ENCODE measurements around the gene FLT3LG.
"Not testable (repeated sequence)": the region's sequence is repeated elsewhere in the genome, so short reads cannot be mapped to it uniquely, and the experiment has no call there.

Gene FLT3LG

DNA sequence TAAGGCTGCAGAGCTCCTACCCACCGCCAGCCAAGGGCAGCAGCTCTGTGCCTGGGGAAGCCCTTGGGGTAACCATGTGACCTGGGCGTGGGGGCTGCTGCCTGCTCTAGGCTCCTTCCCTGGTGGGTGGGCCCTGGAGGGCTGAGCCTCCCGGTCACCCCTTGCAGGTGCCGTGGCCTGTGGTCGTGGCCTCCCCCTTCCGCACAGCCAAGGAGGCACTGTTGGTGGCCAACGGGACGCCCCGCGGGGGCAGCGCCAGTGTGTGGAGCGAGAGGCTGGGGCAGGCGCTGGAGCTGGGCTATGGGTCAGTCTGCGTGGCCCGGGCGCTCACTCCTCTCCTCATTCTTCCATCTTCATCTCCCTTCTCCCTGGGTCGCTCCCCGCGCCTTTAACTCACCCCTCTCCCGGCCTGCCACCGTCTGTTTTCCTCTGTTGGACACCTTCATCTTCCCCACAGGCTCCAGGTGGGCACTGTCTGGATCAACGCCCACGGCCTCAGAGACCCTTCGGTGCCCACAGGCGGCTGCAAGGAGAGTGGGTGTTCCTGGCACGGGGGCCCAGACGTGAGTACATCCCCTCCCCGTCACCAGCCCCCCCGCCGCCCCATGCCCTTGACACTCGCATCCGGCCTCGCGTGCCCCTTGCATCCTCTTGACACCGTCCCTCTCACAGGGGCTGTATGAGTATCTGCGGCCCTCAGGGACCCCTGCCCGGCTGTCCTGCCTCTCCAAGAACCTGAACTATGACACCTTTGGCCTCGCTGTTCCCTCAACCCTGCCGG lies 9.9 kb upstream of the FLT3LG start:
- DNase-seq, result no peak

DNA sequence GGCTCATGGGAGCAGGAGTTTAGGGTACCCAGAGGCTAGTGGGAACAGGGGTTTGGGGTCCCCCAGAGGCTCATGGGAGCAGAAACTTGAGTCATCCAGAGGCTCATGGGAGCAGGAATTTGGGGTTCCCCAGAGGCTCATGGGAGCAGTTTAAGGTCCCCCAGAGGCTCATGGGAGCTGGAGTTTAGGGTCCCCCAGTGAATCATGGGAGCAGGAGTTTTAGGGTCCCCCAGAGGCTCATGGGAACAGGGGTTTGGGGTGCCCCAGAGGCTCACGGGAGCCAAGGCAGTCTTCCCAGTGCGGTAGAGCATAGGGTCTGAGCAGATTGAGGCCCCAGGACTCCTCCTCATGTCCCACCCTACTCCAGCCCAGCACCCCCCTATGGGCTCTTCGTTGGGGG lies 8.6 kb upstream of the FLT3LG start:
- DNase-seq, result no peak

DNA sequence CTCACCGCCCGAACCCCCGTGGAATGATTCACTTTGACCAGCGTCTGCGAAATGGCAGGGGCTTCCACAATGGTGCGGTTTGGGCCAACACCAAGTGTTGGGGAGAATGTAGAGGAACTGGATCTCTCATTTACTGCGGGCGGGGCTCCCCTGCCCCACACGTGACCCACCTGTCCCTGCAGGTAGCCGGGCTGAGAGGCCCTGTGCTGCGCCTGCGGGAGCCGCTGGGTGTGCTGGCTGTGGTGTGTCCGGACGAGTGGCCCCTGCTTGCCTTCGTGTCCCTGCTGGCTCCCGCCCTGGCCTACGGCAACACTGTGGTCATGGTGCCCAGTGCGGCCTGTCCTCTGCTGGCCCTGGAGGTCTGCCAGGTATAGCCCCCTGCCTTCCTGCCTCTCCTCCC lies 5.8 kb upstream of the FLT3LG start:
- no peak for DNase-seq

DNA sequence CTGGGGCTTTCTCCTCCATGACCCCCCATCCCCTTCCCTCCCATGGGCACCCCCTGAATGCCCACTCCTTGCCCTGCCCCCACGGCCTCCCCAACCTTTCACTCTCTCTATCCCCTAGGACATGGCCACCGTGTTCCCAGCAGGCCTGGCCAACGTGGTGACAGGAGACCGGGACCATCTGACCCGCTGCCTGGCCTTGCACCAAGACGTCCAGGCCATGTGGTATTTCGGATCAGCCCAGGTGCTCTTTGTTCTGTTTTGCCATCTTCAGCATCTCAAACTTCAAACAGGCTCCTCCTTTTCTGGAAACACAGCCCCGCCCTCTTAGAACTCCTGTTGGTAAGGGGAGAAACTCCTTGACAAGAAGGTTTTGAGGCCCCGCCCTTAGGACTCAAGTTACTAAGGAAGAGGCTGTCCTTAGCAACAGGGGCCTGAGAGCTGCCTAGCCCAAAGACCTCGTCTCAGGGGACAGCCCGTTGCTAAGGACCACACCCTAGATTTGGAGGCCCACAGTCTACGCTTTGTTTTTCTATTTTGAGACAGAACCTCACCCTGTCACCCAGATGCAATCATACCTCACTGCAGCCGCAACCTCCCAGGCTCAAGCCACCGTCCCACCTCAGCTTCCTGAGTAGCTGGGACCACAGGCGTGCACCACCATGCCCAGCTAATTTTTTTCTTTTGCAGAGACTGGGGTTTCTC lies 5.1 kb upstream of the FLT3LG start:
- DNase-seq, result peak; percentile 39

DNA sequence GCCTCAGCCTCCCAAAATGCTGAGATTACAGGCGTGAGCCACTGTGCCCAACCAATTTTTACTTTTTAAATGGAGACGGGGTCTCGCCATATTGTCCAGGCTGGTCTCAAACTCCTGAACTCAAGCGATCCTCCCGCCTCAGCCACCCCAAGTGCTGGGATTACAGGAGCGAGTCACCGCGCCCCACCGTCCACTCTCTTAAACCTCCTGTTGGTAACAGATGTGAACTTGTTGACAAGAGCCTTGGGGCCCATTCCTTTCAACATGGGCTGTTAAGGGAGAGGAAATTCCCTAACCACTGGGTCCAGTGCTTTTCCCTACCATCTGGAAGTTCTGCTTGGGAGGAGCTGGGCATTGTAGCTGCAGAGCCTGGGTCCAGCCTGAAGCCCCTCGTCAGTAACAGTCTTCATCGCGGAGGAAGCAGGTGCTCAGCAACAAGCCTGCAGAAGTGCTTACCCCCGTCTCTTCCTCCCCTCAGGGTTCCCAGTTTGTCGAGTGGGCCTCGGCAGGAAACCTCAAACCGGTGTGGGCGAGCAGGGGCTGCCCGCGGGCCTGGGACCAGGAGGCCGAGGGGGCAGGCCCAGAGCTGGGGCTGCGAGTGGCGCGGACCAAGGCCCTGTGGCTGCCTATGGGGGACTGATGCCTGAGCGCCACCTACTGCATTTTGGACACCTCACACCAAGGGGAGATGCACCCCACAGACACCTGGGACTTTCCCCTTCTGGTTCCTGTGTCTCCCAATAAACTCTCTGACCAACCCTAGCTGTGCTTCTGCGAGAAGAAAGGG lies 4.0 kb upstream of the FLT3LG start:
- DNase-seq, result no peak

DNA sequence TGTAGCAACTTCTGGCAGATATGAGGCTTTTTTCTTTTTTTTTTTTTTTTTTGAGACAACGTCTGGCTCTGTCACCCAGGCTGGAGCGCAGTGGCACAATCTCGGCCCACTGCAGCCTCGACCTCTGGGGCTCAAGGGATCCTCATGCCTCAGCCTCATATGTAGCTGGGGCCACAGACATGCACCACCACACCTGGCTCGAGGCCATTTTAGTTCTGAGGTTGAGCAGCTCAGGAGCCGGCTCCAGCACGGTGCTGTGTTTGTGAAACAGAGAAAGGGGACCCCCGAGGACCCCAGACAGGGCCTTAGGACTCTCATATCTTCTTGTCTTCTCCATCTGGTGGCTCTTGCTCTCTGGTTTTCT lies 3.4 kb upstream of the FLT3LG start:
- no peak for DNase-seq

DNA sequence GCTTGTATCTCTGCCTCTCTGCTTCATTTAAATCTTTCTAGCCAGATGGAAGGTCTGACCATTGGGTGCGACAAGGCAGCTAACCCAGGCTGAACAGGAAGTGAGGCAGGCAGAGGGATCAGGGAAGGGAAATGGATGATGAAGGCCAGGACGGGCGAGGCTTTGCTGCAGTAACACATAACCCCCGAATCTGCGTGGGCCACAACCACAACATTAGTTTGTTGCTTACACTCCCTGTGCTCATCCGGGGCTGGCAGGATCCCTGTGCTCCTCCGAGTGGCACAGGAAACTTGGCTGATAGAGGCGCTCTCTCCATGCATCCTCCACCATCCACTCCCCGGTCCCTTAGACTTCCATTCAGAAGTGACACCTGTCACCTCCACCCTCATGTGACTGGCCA lies 1.1 kb upstream of the FLT3LG start:
- DNase-seq, result no peak

DNA sequence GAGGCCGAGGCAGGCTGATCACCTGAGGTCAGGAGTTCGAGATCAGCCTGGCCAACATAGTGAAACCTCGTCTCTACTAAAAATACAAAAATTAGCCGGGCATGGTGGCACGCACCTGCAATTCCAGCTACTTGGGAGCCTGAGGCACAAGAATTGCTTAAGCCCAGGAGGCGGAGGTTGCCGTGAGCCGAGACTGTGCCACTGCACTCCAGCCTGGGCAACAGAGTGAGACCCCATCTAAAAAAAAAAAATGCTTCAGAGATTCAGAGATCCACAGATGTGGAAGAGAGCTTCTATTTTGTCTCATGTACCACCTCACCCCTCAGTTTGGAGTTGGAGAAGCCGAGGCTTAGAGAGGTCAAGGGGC lies 531 bp upstream of the FLT3LG start:
- not testable (repeated sequence) for DNase-seq

DNA sequence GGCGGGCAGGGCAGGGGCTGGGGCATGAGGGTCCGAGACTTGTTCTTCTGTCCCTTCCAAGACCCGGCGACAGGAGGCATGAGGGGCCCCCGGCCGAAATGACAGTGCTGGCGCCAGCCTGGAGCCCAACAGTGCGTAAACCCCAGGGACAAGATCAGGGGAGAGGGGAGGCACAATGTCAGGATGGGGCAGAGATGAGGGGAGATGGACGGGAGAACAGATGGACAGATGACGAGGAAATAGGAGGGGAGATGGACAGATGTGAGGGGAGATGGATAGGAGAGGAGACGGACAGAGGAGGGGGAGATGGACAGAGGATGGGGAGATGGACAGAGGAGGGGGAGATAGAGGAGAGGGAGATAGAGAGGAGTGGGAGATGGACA lies 518 bp downstream of the FLT3LG start:
- no peak for DNase-seq

DNA sequence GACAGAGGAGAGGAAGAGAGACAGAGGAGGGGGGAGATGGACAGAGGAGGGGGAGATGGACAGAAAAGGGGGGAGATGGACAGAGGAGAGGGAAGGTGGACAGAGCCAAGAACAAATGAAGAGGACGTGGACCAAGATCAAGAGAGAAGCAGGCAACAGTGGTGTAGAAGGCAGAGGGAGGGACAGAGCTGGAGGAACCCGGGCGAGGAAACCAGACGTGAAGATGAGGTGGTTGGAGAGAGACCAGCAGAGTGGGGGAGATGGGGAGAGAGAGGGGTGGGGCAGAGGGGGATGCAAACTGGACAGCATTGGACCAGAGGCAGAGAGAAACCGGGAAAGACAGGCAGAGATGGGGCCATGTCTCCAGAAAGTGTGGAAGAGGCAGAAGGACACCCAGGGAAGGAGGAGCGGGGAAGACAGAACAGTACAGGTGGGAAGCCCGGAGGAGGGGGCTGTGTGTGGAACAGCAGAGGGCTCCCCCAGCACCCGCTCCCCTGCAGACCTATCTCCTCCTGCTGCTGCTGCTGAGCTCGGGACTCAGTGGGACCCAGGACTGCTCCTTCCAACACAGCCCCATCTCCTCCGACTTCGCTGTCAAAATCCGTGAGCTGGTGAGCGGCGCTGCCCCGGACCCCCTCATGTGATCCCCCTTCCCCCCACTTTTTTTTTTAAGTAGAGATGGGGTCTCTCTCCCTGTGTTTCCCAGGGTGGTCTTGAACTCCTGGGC lies 1.3 kb downstream of the FLT3LG start:
- no peak for DNase-seq

DNA sequence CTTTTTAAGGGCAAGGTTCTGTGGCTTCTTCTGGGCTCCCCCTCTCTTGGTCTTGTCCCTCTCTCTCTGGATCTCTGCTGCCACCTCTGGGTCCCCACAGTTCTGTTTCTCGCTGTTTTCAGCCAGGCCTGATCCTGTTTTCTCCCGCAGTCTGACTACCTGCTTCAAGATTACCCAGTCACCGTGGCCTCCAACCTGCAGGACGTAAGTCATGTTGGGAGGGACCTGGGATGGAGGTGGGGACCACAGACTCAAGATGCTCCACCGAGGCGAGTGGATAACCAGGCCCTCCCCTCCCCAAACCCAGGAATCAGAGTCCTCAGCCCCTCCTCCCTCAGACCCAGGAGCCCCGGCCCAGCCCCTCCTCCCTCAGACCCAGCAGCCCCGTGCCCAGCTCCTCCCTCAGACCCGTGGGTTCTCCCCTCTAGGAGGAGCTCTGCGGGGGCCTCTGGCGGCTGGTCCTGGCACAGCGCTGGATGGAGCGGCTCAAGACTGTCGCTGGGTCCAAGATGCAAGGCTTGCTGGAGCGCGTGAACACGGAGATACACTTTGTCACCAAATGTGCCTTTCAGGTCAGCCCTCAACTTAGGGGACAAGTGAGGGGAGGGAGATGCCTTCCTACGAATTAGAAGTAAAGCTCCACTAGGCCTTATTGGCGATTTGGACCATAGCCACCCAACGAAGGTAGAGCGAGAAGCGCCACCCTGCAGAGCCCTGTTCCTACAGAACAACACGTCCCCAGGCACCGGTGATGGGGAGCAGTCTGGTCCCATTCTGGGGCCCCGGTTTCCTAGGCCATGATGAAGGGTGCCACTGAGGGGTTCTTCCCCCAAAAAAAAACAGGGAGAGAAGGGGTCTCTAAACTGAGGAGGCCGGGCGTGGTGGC lies 2.2 kb downstream of the FLT3LG start:
- DNase-seq, result no peak

DNA sequence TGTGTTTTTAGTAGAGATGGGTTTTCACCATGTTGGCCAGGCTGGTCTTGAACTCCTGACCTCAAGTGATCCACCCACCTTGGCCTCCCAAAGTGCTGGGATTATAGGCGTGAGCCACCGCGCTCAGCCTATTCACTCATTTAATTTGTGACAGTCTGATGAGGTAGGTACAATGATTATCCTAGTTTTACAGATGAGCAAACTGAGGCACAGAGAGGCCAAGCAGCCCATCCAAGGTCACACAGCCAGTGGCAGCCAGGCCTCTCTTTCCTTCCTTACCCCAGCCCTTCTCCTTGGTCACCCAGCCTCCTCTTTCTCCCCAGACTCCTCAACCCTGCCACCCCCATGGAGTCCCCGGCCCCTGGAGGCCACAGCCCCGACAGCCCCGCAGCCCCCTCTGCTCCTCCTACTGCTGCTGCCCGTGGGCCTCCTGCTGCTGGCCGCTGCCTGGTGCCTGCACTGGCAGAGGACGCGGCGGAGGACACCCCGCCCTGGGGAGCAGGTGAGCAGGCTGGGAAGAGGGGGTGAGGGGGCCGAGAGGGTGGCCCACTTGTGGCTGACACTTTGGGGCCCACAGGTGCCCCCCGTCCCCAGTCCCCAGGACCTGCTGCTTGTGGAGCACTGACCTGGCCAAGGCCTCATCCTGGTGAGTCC lies 6.1 kb downstream of the FLT3LG start:
- DNase-seq, result no peak

DNA sequence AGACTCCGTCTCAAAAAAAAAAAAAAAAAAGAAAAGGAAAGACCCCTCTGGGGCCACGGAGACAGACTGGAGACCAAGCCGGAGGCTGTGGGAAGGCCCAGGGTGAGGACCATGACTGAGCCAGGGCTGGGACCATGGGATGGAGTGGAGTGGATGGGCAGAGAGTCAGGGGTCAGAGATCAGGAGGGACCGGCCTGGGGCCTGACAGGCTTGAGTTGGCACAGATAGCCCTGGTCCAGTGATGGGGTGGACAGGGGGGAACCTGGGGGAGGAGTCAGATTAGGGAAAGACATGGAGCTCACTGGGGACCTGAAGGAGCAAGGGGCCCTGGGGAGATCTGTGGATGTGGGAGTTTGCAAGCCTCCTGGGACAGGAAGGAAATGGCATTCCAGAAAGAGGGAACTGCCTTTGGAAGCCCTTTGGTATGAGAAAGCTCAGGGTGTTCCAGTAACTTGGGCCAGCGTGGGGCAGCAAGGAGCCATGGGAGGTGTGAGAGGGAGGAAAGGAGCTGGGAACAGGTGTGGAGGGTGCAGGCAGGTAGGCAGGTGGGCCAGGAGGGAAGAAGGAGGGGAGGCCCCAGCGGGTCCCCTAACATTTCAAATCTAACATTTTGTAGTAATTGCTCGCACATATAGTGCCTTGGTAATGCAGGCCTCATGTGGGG lies 7.1 kb downstream of the FLT3LG start:
- DNase-seq, result no peak

DNA sequence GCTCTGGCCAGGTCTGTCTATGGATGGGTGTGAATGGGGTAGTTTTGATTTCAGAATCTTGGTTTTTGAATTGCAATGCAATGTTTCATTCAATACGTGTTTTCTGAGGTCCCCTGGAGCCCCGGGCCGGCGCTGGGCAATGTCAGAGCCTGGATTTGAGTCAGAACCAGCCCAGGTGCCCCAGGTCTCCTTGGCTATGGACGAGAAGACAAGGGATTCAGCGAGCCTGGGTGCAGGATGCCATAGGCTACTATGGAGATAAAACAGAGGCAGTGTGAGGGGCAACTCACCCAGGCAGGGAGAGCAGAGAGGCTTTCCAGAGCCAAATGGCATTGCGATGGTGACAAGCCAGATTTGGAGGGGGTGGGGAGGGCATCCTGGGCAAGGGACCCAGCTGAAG lies 12.2 kb downstream of the FLT3LG start:
- DNase-seq, result no peak

DNA sequence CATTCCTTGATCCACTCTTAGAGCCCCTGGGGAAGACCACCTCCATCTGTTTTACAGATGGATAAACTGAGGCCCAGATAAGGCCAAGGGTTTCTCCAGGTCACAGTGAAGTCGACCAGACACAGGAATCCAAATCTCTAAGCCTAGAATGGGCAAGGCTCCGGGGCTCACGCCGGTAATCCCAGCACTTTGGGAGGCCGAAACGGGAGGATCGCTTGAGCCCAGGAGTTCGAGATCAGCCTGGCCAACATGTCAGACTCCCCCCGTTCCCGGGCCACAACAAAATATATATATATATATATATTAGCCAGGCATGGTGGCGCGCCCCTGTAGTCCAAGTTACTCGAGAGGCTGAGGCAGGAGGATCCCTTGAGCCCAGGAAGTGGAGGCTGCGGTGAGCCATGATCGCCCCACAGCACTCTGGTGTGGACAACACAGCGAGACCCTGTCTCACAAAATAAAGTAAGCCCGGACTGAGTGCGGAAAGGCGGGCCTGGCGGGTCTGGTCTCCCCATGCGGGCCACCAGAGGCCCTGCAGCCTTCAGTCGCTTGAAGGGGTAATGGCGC lies 12.8 kb downstream of the FLT3LG start:
- no peak for DNase-seq

DNA sequence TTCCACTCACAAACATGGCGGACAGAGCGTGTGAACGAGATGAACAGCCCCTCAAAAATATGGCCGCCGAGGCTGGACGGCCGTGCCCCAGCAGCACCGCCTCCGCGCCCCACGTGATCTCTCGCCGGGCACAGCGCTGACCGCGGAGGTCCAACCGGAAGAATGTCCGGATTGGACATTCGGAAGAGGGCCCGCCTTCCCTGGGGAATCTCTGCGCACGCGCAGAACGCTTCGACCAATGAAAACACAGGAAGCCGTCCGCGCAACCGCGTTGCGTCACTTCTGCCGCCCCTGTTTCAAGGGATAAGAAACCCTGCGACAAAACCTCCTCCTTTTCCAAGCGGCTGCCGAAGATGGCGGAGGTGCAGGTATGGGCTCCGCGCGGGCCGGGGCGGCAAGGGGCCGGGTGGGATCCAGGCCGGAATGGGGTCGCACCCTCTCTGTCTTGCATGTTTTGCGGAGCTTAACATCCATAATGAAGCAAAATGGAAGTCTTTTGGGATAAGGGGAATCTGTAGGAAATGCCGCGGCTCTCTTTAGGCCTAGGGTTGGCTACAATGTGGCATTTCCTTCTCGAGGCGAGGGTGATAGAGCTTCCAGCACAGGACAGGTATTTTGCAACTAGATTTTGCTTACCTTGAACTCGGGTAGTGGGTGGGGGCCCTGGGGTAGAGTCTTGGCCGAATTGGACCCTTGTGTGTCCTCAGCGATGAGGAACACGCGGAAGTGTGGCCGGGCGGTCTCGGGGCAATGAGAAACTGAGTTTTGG lies 13.4 kb downstream of the FLT3LG start, which contains the start of gene RPL13A:
Gene RPL13A, plus strand, starts transcription at position 332 of the 769 bp plus-strand sequence. Its CDS starts 22 bp downstream, at position 354.
- peak; percentile 98 for DNase-seq

DNA sequence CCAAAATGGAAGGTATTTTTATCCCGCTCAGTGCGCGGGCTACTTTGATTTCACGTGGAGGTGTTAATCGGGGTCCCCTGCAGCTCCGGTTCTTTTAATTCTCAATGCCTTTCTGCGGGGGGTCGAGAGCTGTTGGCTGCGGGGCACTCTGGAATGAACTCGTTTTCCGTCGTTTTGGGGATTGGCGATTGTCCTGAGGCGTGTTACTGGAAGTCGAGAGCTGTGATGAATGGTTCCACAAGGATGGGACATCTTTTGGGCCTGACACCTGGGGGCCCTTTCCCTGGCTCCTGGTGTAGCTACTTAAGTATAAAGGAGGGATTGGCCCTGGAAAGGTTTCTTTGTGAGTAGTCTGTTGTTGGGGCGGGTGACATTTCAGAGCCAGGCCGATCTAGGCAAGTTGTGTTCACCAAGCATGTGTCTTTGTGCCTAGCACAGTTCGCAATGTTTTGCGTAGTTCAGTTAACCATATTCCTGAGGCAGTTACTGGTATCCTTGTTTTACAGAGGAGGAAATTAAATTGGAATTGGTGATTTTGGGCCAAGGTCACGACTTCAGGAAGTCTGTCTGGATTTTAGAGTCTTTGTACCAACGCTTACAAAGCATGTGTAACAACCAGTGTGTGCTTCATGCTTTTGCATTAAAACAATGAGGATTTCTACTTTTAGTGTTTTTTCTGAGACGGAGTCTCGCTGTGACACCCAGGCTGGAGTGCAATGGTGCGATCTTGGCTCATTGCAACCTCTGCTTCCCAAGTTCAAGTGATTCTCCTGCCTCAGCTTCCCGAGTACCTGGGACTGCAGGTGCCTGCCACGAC lies 14.2 kb downstream of the FLT3LG start:
- DNase-seq, result no peak

DNA sequence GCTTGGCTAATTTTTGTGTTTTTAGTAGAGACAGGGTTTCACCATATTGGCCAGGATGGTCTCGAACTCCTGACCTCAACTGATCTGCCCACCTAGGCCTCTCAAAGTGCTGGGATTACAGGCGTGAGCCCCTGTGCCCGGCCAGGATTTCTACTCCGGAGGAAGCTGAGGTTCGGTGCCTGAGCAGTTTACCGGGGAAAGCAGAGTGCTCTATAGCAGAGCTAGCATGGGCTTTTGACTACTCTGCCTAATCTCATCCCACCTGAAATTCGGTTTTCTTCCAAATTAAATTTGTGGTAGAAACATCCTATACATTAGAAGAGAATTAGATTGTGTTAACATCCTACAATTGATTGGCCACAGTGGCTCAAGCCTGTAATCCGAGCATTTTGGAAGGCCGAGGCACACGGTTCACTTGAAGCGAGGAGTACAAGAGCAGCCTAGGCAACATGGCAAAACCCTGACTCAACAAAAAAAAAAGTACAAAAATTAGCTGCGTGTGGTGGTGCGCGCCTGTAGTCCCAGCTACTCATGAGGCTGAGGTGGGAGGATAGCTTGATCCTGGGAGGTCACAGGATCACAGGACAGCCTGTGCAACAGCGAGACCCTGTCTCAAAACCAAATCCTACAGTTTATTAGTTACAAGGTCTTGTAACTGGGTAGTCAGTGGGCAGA lies 15.0 kb downstream of the FLT3LG start:
- DNase-seq, result no peak

Data from RPMI8226 (cell line).